ENCODE results near the gene RNASEH1. TPM values are rescaled to one million over a fixed set of nuclear protein-coding genes. Genes with fewer than 3 reads are reported as not detected.
"Not testable (repeated sequence)": the region's sequence is repeated elsewhere in the genome, so short reads cannot be mapped to it uniquely, and the experiment has no call there.

RNASEH1 gene
- total RNA-seq, 1 experiment from 2014 or later, result 26.0 TPM

- no peaks in the 10 kb centered on the region for H3K27me3 ChIP-seq
- H3K36me3 ChIP-seq, result peaks cover 3% of the 10 kb centered on the region; the same call in 1 of the 2 replicates
- H3K4me3 ChIP-seq, result no peak overlapping the region
- no peaks in the 10 kb centered on the region for H3K9me3 ChIP-seq
- no peak for DNase-seq
Observed at GRCh38 chr2:3596901-3597417, 38.8 kb upstream of the RNASEH1 start.

- Histone ChIP-seq H3K4me3 (no peak overlapping the region), H3K36me3 (peaks cover 3% of the 10 kb centered on the region; the same call in 1 of the 2 replicates), H3K27me3 (no peaks in the 10 kb centered on the region), H3K9me3 (no peaks in the 10 kb centered on the region)
- no peak for DNase-seq
Observed at GRCh38 chr2:3595985-3596384, 37.9 kb upstream of the RNASEH1 start.

GRCh38 chr2:3595404-3595803 is 37.3 kb upstream of the RNASEH1 start:
- Histone ChIP-seq H3K4me3 (no peak overlapping the region), H3K36me3 (peaks cover 3% of the 10 kb centered on the region; the same call in 1 of the 2 replicates), H3K27me3 (no peaks in the 10 kb centered on the region), H3K9me3 (no peaks in the 10 kb centered on the region)
- DNase-seq, result no peak

- no peaks in the 10 kb centered on the region for H3K27me3 ChIP-seq
- H3K36me3 ChIP-seq, result peaks cover 3% of the 10 kb centered on the region; the same call in 1 of the 2 replicates
- H3K9me3 ChIP-seq, result no peaks in the 10 kb centered on the region
- H3K4me3 ChIP-seq, result no peak within 1 kb of the TSS
- DNase-seq, result no peak
Observed at GRCh38 chr2:3594493-3595281, 36.6 kb upstream of the RNASEH1 start, which contains the start of gene COLEC11. TSS of gene COLEC11 (plus strand) at chr2:3595112. CDS start at chr2:3604341, 9,229 bp downstream.

GRCh38 chr2:3589086-3589485 is 31.0 kb upstream of the RNASEH1 start:
- DNase-seq, result no peak
- Histone ChIP-seq H3K36me3 (peaks cover 16% of the 10 kb centered on the region), H3K9me3 (no peaks in the 10 kb centered on the region), H3K4me3 (no peak overlapping the region), H3K27me3 (no peaks in the 10 kb centered on the region)

- Histone ChIP-seq H3K9me3 (no peaks in the 10 kb centered on the region), H3K27me3 (no peaks in the 10 kb centered on the region), H3K36me3 (peaks cover 24% of the 10 kb centered on the region), H3K4me3 (no peak overlapping the region)
- no peak for DNase-seq
Observed at GRCh38 chr2:3588084-3588483, 30.0 kb upstream of the RNASEH1 start.

- H3K9me3 ChIP-seq, result no peaks in the 10 kb centered on the region
- H3K4me3 ChIP-seq, result no peak overlapping the region
- no peaks in the 10 kb centered on the region for H3K27me3 ChIP-seq
- no peak for DNase-seq
- peaks cover 27% of the 10 kb centered on the region for H3K36me3 ChIP-seq
Observed at GRCh38 chr2:3587432-3587831, 29.3 kb upstream of the RNASEH1 start.

- Histone ChIP-seq H3K9me3 (no peaks in the 10 kb centered on the region), H3K27me3 (no peaks in the 10 kb centered on the region), H3K36me3 (peaks cover 30% of the 10 kb centered on the region), H3K4me3 (no peak overlapping the region)
- DNase-seq, result no peak
Observed at GRCh38 chr2:3587021-3587420, 28.9 kb upstream of the RNASEH1 start.

GRCh38 chr2:3586220-3586619 is 28.1 kb upstream of the RNASEH1 start:
- Histone ChIP-seq H3K9me3 (no peaks in the 10 kb centered on the region), H3K4me3 (no peak overlapping the region), H3K27me3 (no peaks in the 10 kb centered on the region), H3K36me3 (peaks cover 38% of the 10 kb centered on the region)
- DNase-seq, result no peak

- no peak overlapping the region for H3K4me3 ChIP-seq
- no peaks in the 10 kb centered on the region for H3K9me3 ChIP-seq
- H3K27me3 ChIP-seq, result no peaks in the 10 kb centered on the region
- H3K36me3 ChIP-seq, result peaks cover 46% of the 10 kb centered on the region
- peak; percentile 26 for DNase-seq
Observed at GRCh38 chr2:3585261-3586109, 27.4 kb upstream of the RNASEH1 start.

- no peaks in the 10 kb centered on the region for H3K9me3 ChIP-seq
- no peaks in the 10 kb centered on the region for H3K27me3 ChIP-seq
- H3K4me3 ChIP-seq, result no peak overlapping the region
- H3K36me3 ChIP-seq, result peaks cover 53% of the 10 kb centered on the region
- DNase-seq, result no peak
Observed at GRCh38 chr2:3584608-3585260, 26.6 kb upstream of the RNASEH1 start.

- peaks cover 60% of the 10 kb centered on the region for H3K36me3 ChIP-seq
- H3K9me3 ChIP-seq, result no peaks in the 10 kb centered on the region
- H3K4me3 ChIP-seq, result no peak overlapping the region
- H3K27me3 ChIP-seq, result no peaks in the 10 kb centered on the region
- no peak for DNase-seq
Observed at GRCh38 chr2:3584076-3584475, 25.9 kb upstream of the RNASEH1 start.

GRCh38 chr2:3581367-3582262 is 23.5 kb upstream of the RNASEH1 start:
- Histone ChIP-seq H3K9me3 (no peaks in the 10 kb centered on the region), H3K36me3 (peaks cover 84% of the 10 kb centered on the region), H3K4me3 (no peak overlapping the region), H3K27me3 (no peaks in the 10 kb centered on the region)
- no peak for DNase-seq

- peaks cover 92% of the 10 kb centered on the region for H3K36me3 ChIP-seq
- H3K4me3 ChIP-seq, result no peak overlapping the region
- H3K27me3 ChIP-seq, result no peaks in the 10 kb centered on the region
- DNase-seq, result no peak
- H3K9me3 ChIP-seq, result no peaks in the 10 kb centered on the region
Observed at GRCh38 chr2:3580449-3580848, 22.3 kb upstream of the RNASEH1 start.

GRCh38 chr2:3578987-3579386 is 20.9 kb upstream of the RNASEH1 start:
- Histone ChIP-seq H3K27me3 (no peaks in the 10 kb centered on the region), H3K4me3 (peak overlapping the region; percentile 93; the same call in 1 of the 2 replicates), H3K36me3 (peaks cover 82% of the 10 kb centered on the region), H3K9me3 (no peaks in the 10 kb centered on the region)
- no peak for DNase-seq

GRCh38 chr2:3576263-3576630 is 18.1 kb upstream of the RNASEH1 start:
- not testable (repeated sequence) for H3K27me3 ChIP-seq, DNase-seq
- peaks cover 58% of the 10 kb centered on the region for H3K36me3 ChIP-seq

More at GRCh38 chr2:3576263-3576630, 18.1 kb upstream of the RNASEH1 start:
- H3K9me3 ChIP-seq, result not testable (repeated sequence)
- H3K4me3 ChIP-seq, result peak overlapping the region; percentile 93

Data from MG63 (cell line).